ENCODE results near the gene CNGB1.
A peak's percentile ranks its signal among the peaks of the same experiment; 100 is the strongest.
"Not testable (repeated sequence)": the region's sequence is repeated elsewhere in the genome, so short reads cannot be mapped to it uniquely, and the experiment has no call there.

The CNGB1 gene

GRCh38 chr16:57883953-57884654, 86.8 kb downstream of the CNGB1 start:
- no peak for DNase-seq

DNA sequence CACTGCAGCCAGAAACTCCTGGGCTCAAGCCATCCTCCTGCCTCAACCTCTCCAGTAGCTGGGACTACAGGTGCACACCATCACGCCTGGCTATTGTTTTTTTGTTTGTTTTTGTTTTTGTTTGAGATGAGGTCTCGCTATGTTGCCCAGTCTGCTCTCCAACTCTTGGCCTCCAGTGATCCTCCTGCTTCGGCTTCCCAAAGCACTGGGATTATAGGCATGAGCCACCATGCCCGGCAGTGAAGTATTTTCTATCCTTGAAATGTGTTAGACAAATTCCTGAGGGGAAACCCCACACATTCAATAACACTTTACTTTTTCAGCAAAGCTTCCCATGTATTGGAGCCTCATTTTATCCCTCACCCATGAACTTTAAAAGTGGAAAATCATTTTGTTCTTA, 87.4 kb downstream of the CNGB1 start:
- DNase-seq: no peak

- DNase-seq: peak in 2 of 3 donors; percentile 29 to 63
Measured at GRCh38 chr16:57882792-57883191, 88.1 kb downstream of the CNGB1 start.

DNA sequence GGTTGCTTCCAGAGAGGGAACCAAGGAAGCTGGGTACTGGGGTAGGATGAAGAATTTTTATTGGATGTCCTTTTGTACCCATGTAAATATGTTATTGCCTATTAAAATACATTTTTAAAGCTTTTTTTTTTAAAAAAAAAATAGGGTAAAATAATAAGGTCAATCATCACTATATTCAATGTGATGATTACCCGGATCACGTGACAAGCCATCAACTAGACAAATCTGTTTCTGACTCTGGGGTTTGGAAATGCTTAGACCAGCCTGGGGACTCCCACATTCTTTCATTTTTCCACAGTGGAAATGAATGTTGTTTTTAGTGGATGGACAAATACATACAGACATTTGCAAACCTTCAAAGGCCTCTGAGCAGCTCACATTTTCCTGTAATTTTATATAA, 88.7 kb downstream of the CNGB1 start:
- no peak for DNase-seq

GRCh38 chr16:57878586-57878985, 92.3 kb downstream of the CNGB1 start:
- peak; percentile 42 to 45 (median 43) for DNase-seq

GRCh38 chr16:57876210-57876609, 94.7 kb downstream of the CNGB1 start:
- DNase-seq: no peak

- DNase-seq: no peak
Measured at GRCh38 chr16:57875347-57875746, 95.6 kb downstream of the CNGB1 start.

DNA sequence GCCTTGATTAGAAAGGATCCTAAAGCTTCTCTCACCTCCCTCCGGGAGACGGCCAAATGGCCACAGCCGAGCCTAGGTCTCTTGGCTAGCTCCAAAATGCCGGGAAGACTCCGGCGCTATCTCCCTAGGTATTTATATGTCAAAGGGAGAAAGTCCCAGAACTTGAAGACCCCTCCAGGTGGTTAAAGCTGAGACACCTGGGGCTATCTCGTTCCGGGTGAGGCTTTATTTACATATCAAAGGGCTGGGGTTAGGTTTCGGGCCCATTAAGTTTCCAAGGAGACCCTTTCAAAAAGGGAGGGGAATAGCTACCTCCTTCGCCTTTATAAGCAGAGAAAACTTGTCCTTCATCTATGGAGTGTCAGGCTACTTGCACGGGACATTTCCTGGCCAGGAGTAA, 97.7 kb downstream of the CNGB1 start:
- no peak for DNase-seq

- DNase-seq: not testable (repeated sequence)
Measured at GRCh38 chr16:57872764-57873163, 98.2 kb downstream of the CNGB1 start.

GRCh38 chr16:57871456-57871855, 99.5 kb downstream of the CNGB1 start:
- peak; percentile 59 to 95 (median 91) for DNase-seq

DNA sequence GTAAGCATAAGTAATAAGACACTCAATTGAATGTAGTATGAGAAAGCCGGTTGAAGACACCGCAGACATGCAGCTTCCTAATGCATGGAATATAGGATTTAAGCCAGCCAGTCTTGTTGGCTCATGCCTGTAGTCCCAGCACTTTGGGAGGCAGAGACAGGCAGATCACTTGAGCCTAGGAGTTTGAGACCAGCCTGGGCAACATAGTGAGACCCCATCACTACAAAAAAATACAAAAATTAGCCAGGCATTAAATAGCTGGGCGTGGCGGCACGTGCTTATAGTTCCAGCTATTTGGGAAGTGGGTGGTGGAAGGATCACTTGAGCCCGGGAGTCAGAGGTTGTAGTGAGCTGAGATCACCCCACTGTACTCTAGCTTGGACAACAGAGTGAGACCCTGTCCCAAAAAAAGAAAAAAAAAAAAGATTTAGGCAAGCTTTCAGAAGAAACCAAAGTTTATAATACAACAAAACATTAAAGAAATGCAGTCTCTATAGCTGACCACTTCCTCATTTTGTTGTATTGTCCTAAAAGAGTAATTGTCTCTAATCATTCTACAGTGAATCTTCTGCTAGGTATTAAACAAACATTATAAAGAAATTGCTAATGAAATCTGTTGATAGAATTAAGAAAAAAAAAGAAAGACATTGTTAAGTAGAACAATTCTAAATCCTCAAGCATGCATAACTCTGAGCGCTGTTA, 100.0 kb downstream of the CNGB1 start:
- peak in 2 of 3 donors; percentile 24 to 26 for DNase-seq

DNA sequence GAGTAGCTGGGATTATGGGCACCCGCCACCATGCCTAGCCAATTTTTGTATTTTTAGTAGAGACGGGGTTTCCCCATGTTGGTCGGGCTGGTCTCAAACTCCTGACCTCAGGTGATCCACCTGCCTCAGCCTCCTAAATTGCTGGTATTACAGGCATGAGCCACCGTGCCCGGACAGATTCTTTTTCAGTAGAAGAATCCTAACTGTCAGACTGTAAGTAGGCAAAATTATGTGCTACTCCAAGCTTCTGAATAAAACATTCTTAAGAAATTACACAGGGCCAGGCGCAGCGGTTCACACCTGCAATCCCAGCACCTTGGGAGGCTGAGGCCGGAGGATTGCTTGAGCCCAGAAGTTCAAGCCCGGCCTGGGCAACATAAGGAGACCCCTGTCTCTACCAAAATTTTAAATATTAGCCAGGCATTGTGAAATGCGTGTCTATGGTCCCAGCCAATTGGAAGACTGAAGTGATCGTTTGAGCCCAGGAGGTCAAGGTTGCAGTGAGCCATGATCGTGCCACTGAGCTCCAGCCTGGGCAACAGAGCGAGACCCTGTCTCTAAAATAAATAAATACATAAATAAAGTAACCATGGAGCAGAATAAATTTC, 101.9 kb downstream of the CNGB1 start:
- no peak for DNase-seq

- DNase-seq: no peak
Measured at GRCh38 chr16:57867000-57867561, 103.8 kb downstream of the CNGB1 start.

DNA sequence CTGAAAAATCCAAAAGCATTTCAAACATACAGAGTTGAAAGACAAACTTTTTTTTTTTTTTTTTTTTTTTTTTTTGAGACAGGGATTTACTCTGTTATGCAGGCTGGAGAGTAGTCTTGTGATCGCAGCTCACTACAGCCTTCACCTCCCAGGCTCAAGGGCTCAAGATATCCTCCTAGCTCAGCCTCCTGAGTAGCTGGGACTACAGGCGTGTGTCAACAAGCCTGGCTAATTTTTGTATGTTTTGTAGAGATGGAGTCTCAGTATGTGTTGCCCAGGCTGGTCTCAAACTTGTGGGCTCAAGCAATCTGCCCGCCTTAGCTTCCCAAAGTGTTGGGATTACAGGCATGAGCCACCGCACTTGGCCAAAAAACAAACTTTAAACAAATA, 104.4 kb downstream of the CNGB1 start:
- DNase-seq: no peak

DNA sequence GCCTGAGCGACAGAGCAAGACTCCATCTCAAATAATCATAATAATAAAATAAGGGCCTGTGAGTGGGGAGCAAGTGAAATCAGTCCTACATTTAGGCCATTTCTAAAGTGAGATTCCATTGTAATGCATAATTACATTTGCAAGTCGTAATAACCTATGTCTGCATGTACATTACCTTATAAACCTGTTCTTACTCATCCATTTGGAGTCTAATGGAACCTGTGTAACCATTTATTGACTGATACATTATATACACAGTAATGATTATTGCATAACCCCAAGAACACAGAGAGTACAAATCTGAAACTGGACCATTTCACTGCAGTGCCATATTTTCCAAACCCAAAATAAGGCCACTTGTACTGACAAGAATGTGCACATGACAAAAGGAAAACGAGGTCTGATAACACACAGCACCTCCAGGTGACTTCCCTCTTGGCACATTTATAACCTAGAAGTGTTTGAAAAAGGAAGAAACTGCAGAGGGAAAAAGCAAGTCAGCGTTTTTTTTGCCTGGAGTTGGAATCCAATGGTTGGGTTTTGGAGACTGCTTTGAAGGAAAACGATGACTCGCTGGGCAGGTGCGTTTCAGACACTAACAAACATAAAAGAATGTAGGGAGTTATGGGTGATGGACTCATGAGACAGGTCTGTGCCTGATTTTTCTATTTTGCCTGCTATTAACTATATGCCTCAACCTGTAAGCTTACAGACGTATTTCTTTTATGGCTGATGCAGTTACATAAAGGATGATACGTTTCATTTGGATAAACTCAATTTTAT, 105.0 kb downstream of the CNGB1 start:
- DNase-seq: no peak

- DNase-seq: peak; percentile 72 to 79 (median 76)
Measured at GRCh38 chr16:57863434-57864160, 107.3 kb downstream of the CNGB1 start.

GRCh38 chr16:57862698-57863433, 108.1 kb downstream of the CNGB1 start:
- no peak for DNase-seq

DNA sequence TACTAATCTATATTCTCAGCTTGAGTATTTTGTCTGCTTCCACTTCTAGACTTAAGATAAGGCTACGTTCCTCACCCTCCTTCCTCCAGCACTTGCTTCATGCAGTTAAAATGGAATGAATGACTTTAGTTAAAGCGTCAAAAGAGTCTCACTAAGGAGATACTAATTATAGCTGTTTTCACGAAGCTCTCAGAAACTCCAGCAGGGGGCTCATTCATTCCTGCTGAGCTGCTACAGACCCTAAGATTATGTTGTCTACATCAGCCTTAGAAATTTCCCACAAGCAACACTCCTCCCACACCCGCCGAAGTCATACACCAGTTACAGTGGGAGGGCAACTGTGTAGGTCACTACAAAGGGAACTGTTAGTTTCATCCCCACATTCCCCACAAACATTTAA, 111.6 kb downstream of the CNGB1 start:
- DNase-seq: peak; percentile 87 to 93 (median 89)

DNA sequence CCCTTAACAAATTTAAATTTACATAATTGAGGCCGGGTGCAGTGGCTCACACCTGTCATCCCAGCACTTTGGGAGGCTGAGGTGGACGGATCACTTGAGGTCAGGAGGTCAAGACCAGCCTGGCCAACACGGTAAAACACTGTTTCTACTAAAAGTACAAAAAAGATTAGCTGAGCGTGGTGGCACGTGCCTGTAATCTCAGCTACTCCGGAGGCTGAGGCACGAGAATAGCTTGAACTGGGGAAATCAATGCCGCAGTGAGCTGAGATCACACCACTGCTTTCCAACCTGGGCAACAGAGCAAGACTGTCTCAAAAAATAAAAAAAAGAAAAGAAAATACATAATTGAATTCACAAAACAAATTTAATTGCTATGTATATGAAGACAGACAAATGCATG, 112.3 kb downstream of the CNGB1 start:
- no peak for DNase-seq

DNA sequence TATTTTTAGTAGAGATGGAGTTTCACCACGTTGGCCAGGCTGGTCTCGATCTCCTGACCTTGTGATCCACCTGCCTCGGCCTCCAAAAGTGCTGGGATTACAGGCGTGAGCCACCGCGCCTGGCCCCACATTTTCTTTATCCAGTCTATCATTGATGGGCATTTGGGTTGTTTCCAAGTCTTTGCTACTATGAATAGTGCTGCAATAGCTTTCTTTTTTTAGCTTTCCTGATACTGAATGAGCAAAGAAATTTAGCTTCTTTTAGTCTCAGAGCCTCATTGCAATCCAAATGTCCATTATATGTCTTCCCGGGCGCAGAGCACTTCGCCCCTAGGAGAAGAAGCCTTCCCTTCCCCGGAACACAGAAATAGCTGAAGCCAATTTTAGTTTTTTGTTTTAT, 112.9 kb downstream of the CNGB1 start:
- DNase-seq: not testable (repeated sequence)

DNA sequence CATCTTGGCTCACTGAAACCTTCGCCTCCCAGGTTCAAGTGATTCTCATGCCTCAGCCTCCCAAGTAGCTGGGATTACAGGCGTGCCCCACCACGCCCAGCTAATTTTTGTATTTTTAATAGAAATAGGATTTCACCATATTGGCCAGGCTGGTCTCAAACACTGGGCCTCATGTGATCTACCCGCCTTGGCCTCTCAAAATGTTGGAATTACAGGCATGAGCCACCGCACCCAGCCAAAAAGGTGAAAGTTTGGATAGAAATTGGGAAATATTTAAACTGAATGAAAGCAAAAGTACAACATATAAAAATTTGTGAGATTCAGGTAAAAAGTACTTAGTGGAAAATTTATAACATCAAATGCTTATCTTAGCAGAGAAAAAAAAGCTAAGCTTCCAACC, 115.7 kb downstream of the CNGB1 start:
- DNase-seq: no peak

DNA sequence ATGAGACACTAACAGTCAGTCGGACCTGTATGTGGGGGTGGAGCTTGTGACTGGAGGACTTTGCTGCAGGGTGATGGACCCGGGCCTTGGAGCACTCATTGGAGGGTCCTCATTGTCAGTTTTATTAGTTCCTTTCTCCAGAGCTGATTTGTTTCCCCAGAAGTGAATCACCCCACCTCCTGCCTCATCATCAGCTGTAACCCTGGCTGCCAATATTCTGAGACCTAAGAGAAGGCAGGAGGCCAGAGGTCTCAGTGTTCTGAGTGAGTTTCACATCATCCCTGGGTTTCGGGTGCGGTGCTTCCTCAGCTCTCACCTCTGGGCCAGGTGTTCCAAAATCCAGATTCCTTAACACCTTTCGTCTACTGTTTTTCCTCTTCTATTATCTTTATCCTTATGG, 118.7 kb downstream of the CNGB1 start:
- no peak for DNase-seq
